HUDEP-2 (cell line): Measurements from ENCODE around the gene RFC1.

Source experiments
- DNase-seq, 76 experiments: peaks; one replicate each; lab custom pipeline; 2025; ENCODE audit not compliant: unreplicated experiment in 76 of 76; lab: John Stamatoyannopoulos, UW

The RFC1 gene

GRCh38 chr4:39243462-39243861, 122.7 kb downstream of the RFC1 start:
- no peak for DNase-seq
